ENCODE measurements around the gene USF1.
"Not testable (repeated sequence)": the region's sequence is repeated elsewhere in the genome, so short reads cannot be mapped to it uniquely, and the experiment has no call there.

USF1 gene

GRCh38 chr1:161019751-161020495, 25.9 kb downstream of the USF1 start:
- no peak for DNase-seq (ENCODE audit: low read depth, low spot score)

- not testable (repeated sequence) for DNase-seq (ENCODE audit: low read depth, low spot score)
These were observed 26.6 kb downstream of the USF1 start for GRCh38 chr1:161019111-161019660.

- DNase-seq (ENCODE audit: low read depth, low spot score) = no peak
These were observed 27.2 kb downstream of the USF1 start for GRCh38 chr1:161018631-161018930.

GRCh38 chr1:161017756-161018630, 27.8 kb downstream of the USF1 start:
- no peak for DNase-seq (ENCODE audit: low read depth, low spot score)

- DNase-seq (ENCODE audit: low read depth, low spot score) = not testable (repeated sequence)
These were observed 28.6 kb downstream of the USF1 start for GRCh38 chr1:161017181-161017580.

- DNase-seq (ENCODE audit: low read depth, low spot score) = not testable (repeated sequence)
These were observed 29.1 kb downstream of the USF1 start for GRCh38 chr1:161016683-161017082.

GRCh38 chr1:161013488-161014230, 32.1 kb downstream of the USF1 start:
- peak; percentile 12 for DNase-seq (ENCODE audit: low read depth, low spot score)

GRCh38 chr1:161013131-161013487, 32.7 kb downstream of the USF1 start:
- DNase-seq (ENCODE audit: low read depth, low spot score) = no peak

GRCh38 chr1:161012420-161012819, 33.4 kb downstream of the USF1 start:
- DNase-seq (ENCODE audit: low read depth, low spot score) = no peak

- no peak for DNase-seq (ENCODE audit: low read depth, low spot score)
These were observed 36.1 kb downstream of the USF1 start for GRCh38 chr1:161009602-161010211.

- DNase-seq (ENCODE audit: low read depth, low spot score) = no peak
These were observed 36.8 kb downstream of the USF1 start for GRCh38 chr1:161008869-161009510.

GRCh38 chr1:161007369-161007768, 38.4 kb downstream of the USF1 start:
- no peak for DNase-seq (ENCODE audit: low read depth, low spot score)

- no peak for DNase-seq (ENCODE audit: low read depth, low spot score)
These were observed 39.2 kb downstream of the USF1 start for GRCh38 chr1:161006563-161006962.

GRCh38 chr1:161001525-161001924, 44.3 kb downstream of the USF1 start:
- no peak for DNase-seq (ENCODE audit: low read depth, low spot score)

GRCh38 chr1:161000736-161001480, 44.9 kb downstream of the USF1 start:
- DNase-seq (ENCODE audit: low read depth, low spot score) = no peak

GRCh38 chr1:160999376-160999775, 46.4 kb downstream of the USF1 start:
- DNase-seq (ENCODE audit: low read depth, low spot score) = no peak

- DNase-seq (ENCODE audit: low read depth, low spot score) = peak; percentile 18
These were observed 48.3 kb downstream of the USF1 start for GRCh38 chr1:160997323-160998038.

- DNase-seq (ENCODE audit: low read depth, low spot score) = no peak
These were observed 49.6 kb downstream of the USF1 start for GRCh38 chr1:160996178-160996577.

- no peak for DNase-seq (ENCODE audit: low read depth, low spot score)
These were observed 52.1 kb downstream of the USF1 start for GRCh38 chr1:160993544-160994193.
